ENCODE measurements around the gene TPPP3.
A peak's percentile ranks its signal among the peaks of the same experiment; 100 is the strongest.

The TPPP3 gene

GRCh38 chr16:67400901-67401300, 7.6 kb upstream of the TPPP3 start:
- Histone ChIP-seq H2AFZ (ENCODE audit: low read length) (no peak overlapping the region), H3K79me2 (ENCODE audit: insufficient read depth, low read length) (no peaks in the 10 kb centered on the region), H3K27me3 (ENCODE audit: insufficient read depth, low read length) (no peaks in the 10 kb centered on the region; the same call in 1 of the 2 replicates), H3K9ac (ENCODE audit: low read length) (no peak overlapping the region), H4K20me1 (ENCODE audit: insufficient read depth, low read length) (no peaks in the 10 kb centered on the region), H3K9me2 (ENCODE audit: low read depth, low read length) (no peaks in the 10 kb centered on the region), H3K4me2 (ENCODE audit: low read length) (no peak overlapping the region), H3K36me3 (ENCODE audit: insufficient read depth, low read length) (no peaks in the 10 kb centered on the region), H3F3A (ENCODE audit: insufficient read depth, low read length) (no peaks in the 10 kb centered on the region), H3K27ac (ENCODE audit: low read depth, low read length, poor library complexity, severe bottlenecking) (no peak overlapping the region), H3K4me1 (ENCODE audit: insufficient read depth, low read length, severe bottlenecking) (no peaks in the 10 kb centered on the region), H3K9me3 (ENCODE audit: low read length) (no peaks in the 10 kb centered on the region), H3K4me3 (ENCODE audit: low read depth, low read length, poor library complexity, severe bottlenecking) (no peak overlapping the region)
- no peak for TF ChIP-seq CTCF (IDR thresholded peaks at IDR 0.05; ENCODE audit: low read length)
- no peak for TF ChIP-seq EZH2 (IDR thresholded peaks at IDR 0.05; ENCODE audit: borderline replicate concordance, low read length)

- Histone ChIP-seq H3K79me2 (ENCODE audit: insufficient read depth, low read length) (no peaks in the 10 kb centered on the region), H4K20me1 (ENCODE audit: insufficient read depth, low read length) (no peaks in the 10 kb centered on the region), H2AFZ (ENCODE audit: low read length) (no peak overlapping the region), H3K4me2 (ENCODE audit: low read length) (no peak overlapping the region), H3K4me1 (ENCODE audit: insufficient read depth, low read length, severe bottlenecking) (no peaks in the 10 kb centered on the region), H3K36me3 (ENCODE audit: insufficient read depth, low read length) (no peaks in the 10 kb centered on the region), H3F3A (ENCODE audit: insufficient read depth, low read length) (no peaks in the 10 kb centered on the region), H3K27me3 (ENCODE audit: insufficient read depth, low read length) (no peaks in the 10 kb centered on the region; the same call in 1 of the 2 replicates), H3K9me3 (ENCODE audit: low read length) (no peaks in the 10 kb centered on the region), H3K9ac (ENCODE audit: low read length) (no peak overlapping the region), H3K27ac (ENCODE audit: low read depth, low read length, poor library complexity, severe bottlenecking) (no peak overlapping the region), H3K9me2 (ENCODE audit: low read depth, low read length) (no peaks in the 10 kb centered on the region), H3K4me3 (ENCODE audit: low read depth, low read length, poor library complexity, severe bottlenecking) (no peak overlapping the region)
- TF ChIP-seq CTCF (IDR thresholded peaks at IDR 0.05; ENCODE audit: low read length) (no peak; the same call in none of the 2 replicates), EZH2 (IDR thresholded peaks at IDR 0.05; ENCODE audit: borderline replicate concordance, low read length) (no peak)
Observed at GRCh38 chr16:67399749-67400704, 6.7 kb upstream of the TPPP3 start.

GRCh38 chr16:67399218-67399733, 6.0 kb upstream of the TPPP3 start:
- Histone ChIP-seq H3K36me3 (ENCODE audit: insufficient read depth, low read length) (no peaks in the 10 kb centered on the region), H3K4me1 (ENCODE audit: insufficient read depth, low read length, severe bottlenecking) (no peaks in the 10 kb centered on the region), H3K9me2 (ENCODE audit: low read depth, low read length) (no peaks in the 10 kb centered on the region), H3K9ac (ENCODE audit: low read length) (no peak overlapping the region), H3K4me2 (ENCODE audit: low read length) (no peak overlapping the region; the same call in 1 of the 2 replicates), H4K20me1 (ENCODE audit: insufficient read depth, low read length) (no peaks in the 10 kb centered on the region), H2AFZ (ENCODE audit: low read length) (no peak overlapping the region), H3F3A (ENCODE audit: insufficient read depth, low read length) (no peaks in the 10 kb centered on the region), H3K27me3 (ENCODE audit: insufficient read depth, low read length) (no peaks in the 10 kb centered on the region; the same call in 1 of the 2 replicates), H3K4me3 (ENCODE audit: low read depth, low read length, poor library complexity, severe bottlenecking) (no peak overlapping the region), H3K27ac (ENCODE audit: low read depth, low read length, poor library complexity, severe bottlenecking) (no peak overlapping the region), H3K79me2 (ENCODE audit: insufficient read depth, low read length) (no peaks in the 10 kb centered on the region), H3K9me3 (ENCODE audit: low read length) (no peaks in the 10 kb centered on the region)
- TF ChIP-seq EZH2 (IDR thresholded peaks at IDR 0.05; ENCODE audit: borderline replicate concordance, low read length) (no peak), CTCF (IDR thresholded peaks at IDR 0.05; ENCODE audit: low read length) (peak; percentile 82)
